Heart right ventricle (tissue), 16 donors: ENCODE results near the gene SRMS. TPM values are rescaled to one million over a fixed set of nuclear protein-coding genes. Genes with fewer than 3 reads are reported as not detected.
"Not testable (repeated sequence)": the region's sequence is repeated elsewhere in the genome, so short reads cannot be mapped to it uniquely, and the experiment has no call there.

Experiments used
- ATAC-seq, 8 donors: fragments of 200-7000 bp; cut with Tn5 transposase; one replicate each; pipeline ENCODE4 v1.9.1; 2020; ENCODE audit warnings: mild to moderate bottlenecking in 8 of 8, moderate library complexity in 8 of 8, moderate number of reproducible peaks in 1 of 8
- DNase-seq, 2 donors: peaks; one replicate each; pipeline ENCODE4 v3.0.0-alpha.2; 2020
- H3K27ac ChIP-seq, 10 donors: fragments of 200-600 bp; sonication (generic) in 2 of 10; one replicate each; pipeline versions ENCODE4 v1.5.0 to v1.8.0; 2020 to 2022; ENCODE audit warnings: mild to moderate bottlenecking in 3 of 10
- H3K27me3 ChIP-seq, 7 donors: fragments of 200-600 bp; one replicate each; pipeline ENCODE4 v1.8.0; 2021 to 2022; ENCODE audit warnings: mild to moderate bottlenecking in 2 of 7
- H3K36me3 ChIP-seq, 9 donors: fragments of 200-600 bp; sonication (generic) in 1 of 9; one replicate each; pipeline versions ENCODE4 v1.5.0 to v1.8.0; 2020 to 2022; ENCODE audit warnings: mild to moderate bottlenecking in 2 of 9
- H3K4me1 ChIP-seq, 9 donors: fragments of 200-600 bp; sonication (generic) in 1 of 9; one replicate each; pipeline versions ENCODE4 v1.5.0 to v1.8.0; 2020 to 2022; ENCODE audit warnings: mild to moderate bottlenecking in 4 of 9
- H3K4me3 ChIP-seq, 10 donors: fragments of 200-600 bp; sonication (generic) in 2 of 10; one replicate each; pipeline versions ENCODE4 v1.5.0 to v1.8.0; 2020 to 2022; ENCODE audit warnings: mild to moderate bottlenecking in 7 of 10, moderate library complexity in 2 of 10
- H3K9me3 ChIP-seq, 11 donors: fragments of 200-600 bp in 10 of 11; sonication (generic) in 2 of 11; one replicate each; pipeline versions ENCODE4 v1.5.0 to v1.8.0; 2013 to 2022; ENCODE audit warnings: mild to moderate bottlenecking in 2 of 11, control low read depth in 1 of 11, moderate library complexity in 1 of 11
- WGBS, 2 donors: extraction: QIAGEN DNeasy Blood & Tissue Kit; methylation state at CpG; one replicate each; pipeline ENCODE4 v1.1.7; 2013; ENCODE audit warnings: inconsistent platforms in 1 of 2; 5-methylcytosine and 5-hydroxymethylcytosine counted together
- intact Hi-C, 10 donors: fragments of 100-400 bp; cut with DNase I; formaldehyde crosslinking; loops; one replicate each; pipeline versions ENCODE4 v1.11.1 to v1.14.2; 2022
- polyA plus RNA-seq, 2 donors: library from polyadenylated mRNA; stranded (reverse); fragments of 200-250 nt; gene quantifications; one replicate each; pipeline ENCODE4 v1.2.3, GENCODE V29; 2013
- total RNA-seq, 10 donors: library from RNA; stranded (reverse); fragmentation: NEBNext Ultra II Directional in 3 of 10; extraction: Animal tissue kit (Norgen Biotek cat#: 25700) in 3 of 10; gene quantifications; one replicate each; pipeline versions ENCODE4 v1.2.1 to v1.2.4, GENCODE V29; 2021 to 2023
- TF ChIP-seq, protein P1 (sequence below), 9 donors: fragments of 200-600 bp; sonication (generic) in 2 of 9; IDR thresholded peaks; one replicate each; pipeline versions ENCODE4 v1.5.0 to v1.8.0; 2021 to 2022; ENCODE audit warnings: antibody characterized with exemption in 9 of 9, mild to moderate bottlenecking in 5 of 9, moderate library complexity in 1 of 9
- donor health status: Arrhythmogenic right ventricular cardiomyopathy.
- donor health status: ischemic (EF 13 %, LVEDD 7.1; RV severe dilation, severe dysfunction).
- donor health status: healthy with polysubstance abuse.
- donor health status: DM: no; HTN: yes; CAD: no.
- donor health status: DM: no; HTN: no; CAD: no.
- donor health status: ischemic (EF 25% LVEDD 6.9; RV normal size, moderate dysfunction).
- donor health status: ischemic (EF 25% LVEDD 5.7; RV mildly dilated, moderate dysfunction).
- donor health status: healthy.
- donor health status: DM: yes; HTN: yes; CAD: no.
- donor health status: Ischemic cardiomyopathy.
- donor health status: ischemic (EF 35%, LVEDD 5.7; RV mildly dilated, moderate dysfunction).
- donor health status: nonischemic (EF 11% LVEDD 7.7; RV severe dilation, severe dysfunction).
- donor health status: DM: yes; HTN: yes; CAD: no.
- donor health status: PGD.
- donor health status: ischemic (EF 29% LVEDD 5.4; RV normal size, mild dysfunction).
- donor health status: nonischemic (EF 23%, LVEDD 6.1; RV moderate dilation, normal function).

SRMS gene
- total and polyA plus RNA-seq, 12 donors: not detected

DNA sequence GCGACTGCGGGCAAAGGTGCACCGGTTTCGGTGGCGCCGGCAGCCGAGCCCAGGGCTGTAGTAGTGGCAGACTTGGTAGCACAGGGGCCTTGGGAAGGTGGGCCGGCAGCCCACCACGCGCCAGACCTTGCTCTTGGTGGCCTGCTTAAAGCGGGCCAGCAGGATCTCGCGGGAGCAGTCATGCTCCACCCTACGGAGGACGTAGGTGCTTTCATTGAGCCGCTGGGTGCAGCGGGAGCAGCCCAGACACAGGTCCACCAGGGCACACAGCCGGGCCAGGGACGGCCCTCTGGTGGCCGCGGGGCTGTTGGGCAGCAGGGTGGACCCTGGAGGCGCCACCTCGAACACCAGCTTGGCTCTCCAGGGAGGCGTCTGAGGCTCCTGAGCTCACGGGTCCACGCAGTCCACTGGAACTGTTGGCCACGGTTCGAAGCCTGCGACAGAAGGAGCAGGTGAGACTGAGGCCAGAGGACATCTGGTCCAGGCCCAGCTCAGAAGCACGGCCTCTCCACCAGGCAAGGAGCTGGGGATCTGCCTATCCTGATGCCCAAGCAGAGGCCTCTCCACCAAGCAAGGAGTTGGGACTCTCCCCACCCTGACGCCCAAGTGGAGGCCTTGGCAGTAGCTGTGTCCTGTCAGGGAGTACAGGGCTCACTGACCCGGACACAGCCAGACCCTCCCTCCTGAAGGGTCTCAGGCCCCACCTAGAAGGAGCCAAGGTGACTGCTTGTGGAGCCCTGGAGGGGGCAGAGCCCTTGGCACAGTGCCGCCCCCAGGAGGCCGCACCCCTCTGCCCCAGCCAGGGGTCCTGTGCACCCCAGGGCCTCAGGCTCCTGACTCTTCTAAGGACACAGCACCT lies 25.5 kb upstream of the SRMS start:
- Histone ChIP-seq H3K36me3 (peaks cover 0 to 33% (median 4%) of the 10 kb centered on the region in 9 donors), H3K27ac (peak overlapping the region; percentile 42 to 95 (median 92)), H3K4me1 (peaks cover 5 to 46% (median 24%) of the 10 kb centered on the region in 9 donors), H3K27me3 (peaks cover 0 to 31% (median 0%) of the 10 kb centered on the region in 7 donors), H3K9me3 (no peaks in the 10 kb centered on the region), H3K4me3 (peak overlapping the region; percentile 67 to 98 (median 86))
- ATAC-seq (peak in 3 of 8 donors; percentile 4 to 11 (median 6)), DNase-seq (no peak)
- WGBS, 2 donors: 88% methylated on average over 34 of the region's 34 CpGs
- TF ChIP-seq, protein P1, sequence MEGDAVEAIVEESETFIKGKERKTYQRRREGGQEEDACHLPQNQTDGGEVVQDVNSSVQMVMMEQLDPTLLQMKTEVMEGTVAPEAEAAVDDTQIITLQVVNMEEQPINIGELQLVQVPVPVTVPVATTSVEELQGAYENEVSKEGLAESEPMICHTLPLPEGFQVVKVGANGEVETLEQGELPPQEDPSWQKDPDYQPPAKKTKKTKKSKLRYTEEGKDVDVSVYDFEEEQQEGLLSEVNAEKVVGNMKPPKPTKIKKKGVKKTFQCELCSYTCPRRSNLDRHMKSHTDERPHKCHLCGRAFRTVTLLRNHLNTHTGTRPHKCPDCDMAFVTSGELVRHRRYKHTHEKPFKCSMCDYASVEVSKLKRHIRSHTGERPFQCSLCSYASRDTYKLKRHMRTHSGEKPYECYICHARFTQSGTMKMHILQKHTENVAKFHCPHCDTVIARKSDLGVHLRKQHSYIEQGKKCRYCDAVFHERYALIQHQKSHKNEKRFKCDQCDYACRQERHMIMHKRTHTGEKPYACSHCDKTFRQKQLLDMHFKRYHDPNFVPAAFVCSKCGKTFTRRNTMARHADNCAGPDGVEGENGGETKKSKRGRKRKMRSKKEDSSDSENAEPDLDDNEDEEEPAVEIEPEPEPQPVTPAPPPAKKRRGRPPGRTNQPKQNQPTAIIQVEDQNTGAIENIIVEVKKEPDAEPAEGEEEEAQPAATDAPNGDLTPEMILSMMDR (IDR thresholded peaks at IDR 0.05): peak in 1 of 9 donors; percentile 4
- intact Hi-C loops: loop anchor here in 2 of 10 donors (10.0 kb wide), 1 partner anchor 52 kb away; the partner anchor contains the start of gene GMEB2 (in 2 of the 2)

DNA sequence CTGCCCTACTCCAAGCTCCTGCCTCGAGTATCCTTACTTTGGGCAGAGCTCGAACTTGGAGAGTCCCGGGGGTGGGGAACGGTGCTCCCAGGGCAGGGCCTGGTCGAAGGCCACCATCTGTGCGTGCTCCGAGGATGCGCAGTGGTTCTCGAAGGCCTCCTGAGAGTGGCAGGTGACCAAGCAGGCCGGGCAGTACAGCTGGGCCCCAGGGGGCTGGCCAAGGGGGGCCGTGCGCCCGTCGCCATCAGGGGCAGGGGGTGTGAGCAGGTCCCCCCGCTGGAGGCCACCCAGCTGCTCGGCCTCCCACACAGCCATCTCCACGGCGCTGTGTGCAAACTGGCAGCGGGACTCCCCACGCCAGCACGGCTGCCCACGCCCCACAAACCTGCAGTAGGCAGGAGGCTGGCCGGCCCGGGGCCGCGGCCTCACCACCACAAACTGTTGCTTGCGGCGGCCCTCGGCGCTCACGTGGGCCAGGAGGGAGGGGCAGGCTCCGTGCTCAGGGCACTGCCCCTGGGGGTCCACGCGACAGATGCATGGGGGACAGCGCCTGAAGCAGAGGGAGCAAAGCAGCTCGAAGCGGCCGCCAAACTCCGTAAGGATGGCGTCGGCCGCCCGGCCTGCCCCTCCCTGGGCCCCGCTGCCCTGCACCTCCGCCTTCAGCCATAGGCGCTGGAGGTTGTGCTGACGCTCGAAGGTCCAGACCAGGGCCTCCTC lies 24.7 kb upstream of the SRMS start:
- ATAC-seq: no peak
- TF ChIP-seq, protein P1 (IDR thresholded peaks at IDR 0.05): no peak

DNA sequence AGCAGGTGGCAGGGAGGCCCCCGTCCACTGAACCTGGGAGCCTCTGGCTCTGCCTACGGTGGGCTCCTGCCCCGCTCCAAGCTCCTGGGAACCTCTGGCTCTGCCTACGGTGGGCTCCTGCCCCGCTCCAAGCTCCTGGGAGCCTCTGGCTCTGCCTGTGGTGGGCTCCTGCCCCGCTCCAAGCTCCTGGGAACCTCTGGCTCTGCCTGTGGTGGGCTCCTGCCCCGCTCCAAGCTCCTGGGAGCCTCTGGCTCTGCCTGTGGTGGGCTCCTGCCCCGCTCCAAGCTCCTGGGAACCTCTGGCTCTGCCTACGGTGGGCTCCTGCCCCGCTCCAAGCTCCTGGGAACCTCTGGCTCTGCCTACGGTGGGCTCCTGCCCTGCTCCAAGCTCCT lies 23.5 kb upstream of the SRMS start:
- WGBS, 2 donors: 64 to 75% methylated on average over 4 to 6 of the region's 11 CpGs
- H3K27me3 ChIP-seq: peaks cover 0 to 23% (median 0%) of the 10 kb centered on the region in 7 donors
- intact Hi-C loops: loop anchor here in 2 of 10 donors (10.0 kb wide), 1 partner anchor 54 kb away; the partner anchor contains the start of gene GMEB2 (in 2 of the 2)
- H3K4me1 ChIP-seq: peaks cover 5 to 56% (median 21%) of the 10 kb centered on the region in 9 donors
- peaks cover 0 to 50% (median 8%) of the 10 kb centered on the region in 9 donors for H3K36me3 ChIP-seq
- ATAC-seq, DNase-seq, H3K4me3 ChIP-seq, H3K27ac ChIP-seq, H3K9me3 ChIP-seq: not testable (repeated sequence)

More for the DNA sequence above, 24.7 kb upstream of the SRMS start:
- no peaks in the 10 kb centered on the region for H3K9me3 ChIP-seq
- 91 to 95% methylated on average over 48 of the region's 48 CpGs for WGBS, 2 donors
- DNase-seq: no peak
- peak overlapping the region in 4 of 10 donors; percentile 9 to 95 (median 93) for H3K27ac ChIP-seq
- peak overlapping the region in 1 of 10 donors; percentile 83 for H3K4me3 ChIP-seq
- intact Hi-C loops: loop anchor here in 2 of 10 donors (10.0 kb wide), 1 partner anchor 53 kb away; the partner anchor contains the start of gene GMEB2 (in 2 of the 2)
- peaks cover 0 to 24% (median 0%) of the 10 kb centered on the region in 7 donors for H3K27me3 ChIP-seq
- peaks cover 0 to 40% (median 4%) of the 10 kb centered on the region in 9 donors for H3K36me3 ChIP-seq
- H3K4me1 ChIP-seq: peaks cover 5 to 51% (median 24%) of the 10 kb centered on the region in 9 donors

DNA sequence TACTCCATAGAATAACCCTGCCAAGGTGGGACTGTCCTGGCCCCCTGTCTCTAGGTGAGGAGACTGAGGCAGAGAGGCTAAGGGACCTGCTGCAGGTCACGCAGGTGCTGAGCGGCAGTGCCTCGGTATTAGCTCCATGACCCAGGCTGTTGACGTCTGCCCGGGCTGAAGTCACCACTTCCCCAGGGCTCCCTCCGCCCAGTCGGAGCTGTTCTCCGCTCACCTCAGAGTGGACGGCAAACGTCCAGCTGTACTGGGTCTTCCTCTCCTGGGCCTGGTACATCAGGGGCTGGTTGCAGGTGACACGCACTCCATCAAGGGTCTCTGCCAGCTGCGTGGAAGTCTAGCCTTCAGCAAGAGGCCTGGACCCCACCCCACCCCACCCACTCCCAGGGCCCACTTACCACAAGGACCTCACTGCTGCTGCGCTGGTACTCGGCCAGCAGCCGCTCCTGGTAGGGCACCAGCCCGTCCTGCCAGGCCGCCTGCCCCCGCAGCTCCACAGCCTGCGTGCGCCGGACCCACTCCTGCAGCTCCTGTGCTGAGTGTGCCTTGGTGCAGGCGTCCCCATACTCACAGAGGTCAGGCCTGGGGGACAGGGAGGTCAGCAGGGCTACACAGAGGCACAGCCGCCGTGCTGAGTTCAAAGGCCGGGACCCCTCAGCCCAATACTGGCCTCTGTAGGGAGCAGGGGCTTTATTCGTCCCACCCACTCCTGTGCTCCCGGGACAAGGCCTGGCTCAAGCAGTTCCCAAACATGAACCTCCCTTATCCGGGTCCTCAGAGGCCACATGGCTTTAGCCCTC lies 22.9 kb upstream of the SRMS start:
- intact Hi-C loops: loop anchor here in 2 of 10 donors (10.0 kb wide), 1 partner anchor 54 kb away; the partner anchor contains the start of gene GMEB2 (in 2 of the 2)
- no peak overlapping the region for H3K4me3 ChIP-seq
- WGBS, 2 donors: 92 to 95% methylated on average over 28 of the region's 28 CpGs
- H3K27ac ChIP-seq: no peak overlapping the region
- no peak for DNase-seq
- peaks cover 5 to 56% (median 21%) of the 10 kb centered on the region in 9 donors for H3K4me1 ChIP-seq
- H3K36me3 ChIP-seq: peaks cover 0 to 56% (median 14%) of the 10 kb centered on the region in 9 donors
- H3K27me3 ChIP-seq: peaks cover 0 to 29% (median 0%) of the 10 kb centered on the region in 7 donors
- TF ChIP-seq, protein P1 (IDR thresholded peaks at IDR 0.05): no peak
- ATAC-seq: no peak
- H3K9me3 ChIP-seq: no peaks in the 10 kb centered on the region
